HG03520 (cell line): ENCODE measurements around the gene CCDC82.

Experiments
- ATAC-seq: cut with Tn5 transposase; IDR thresholded peaks from one replicate; pipeline ENCODE4 v1.9.1; 2021; ENCODE audit warnings: mild to moderate bottlenecking, moderate library complexity; ENCODE audit not compliant: unreplicated experiment

Gene CCDC82

DNA sequence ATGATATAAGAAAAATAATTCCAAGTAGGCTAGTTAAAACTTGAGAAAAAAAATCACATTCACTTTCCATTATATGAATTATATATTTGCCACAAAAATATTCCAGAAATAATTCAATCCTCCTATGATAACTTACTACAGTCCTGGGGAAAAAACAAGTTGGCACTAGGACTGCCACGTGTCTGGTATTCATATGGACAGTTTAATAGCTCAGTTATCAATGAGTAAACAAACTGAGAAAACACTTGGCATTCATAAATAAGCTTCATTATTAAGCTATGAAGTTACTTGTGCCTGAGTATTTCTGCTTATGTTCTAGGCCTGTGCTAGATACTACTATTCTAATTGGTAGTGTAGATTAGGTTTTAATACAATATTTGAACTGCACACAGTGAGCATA is 24.2 kb downstream of the CCDC82 start:
- ATAC-seq: no peak

DNA sequence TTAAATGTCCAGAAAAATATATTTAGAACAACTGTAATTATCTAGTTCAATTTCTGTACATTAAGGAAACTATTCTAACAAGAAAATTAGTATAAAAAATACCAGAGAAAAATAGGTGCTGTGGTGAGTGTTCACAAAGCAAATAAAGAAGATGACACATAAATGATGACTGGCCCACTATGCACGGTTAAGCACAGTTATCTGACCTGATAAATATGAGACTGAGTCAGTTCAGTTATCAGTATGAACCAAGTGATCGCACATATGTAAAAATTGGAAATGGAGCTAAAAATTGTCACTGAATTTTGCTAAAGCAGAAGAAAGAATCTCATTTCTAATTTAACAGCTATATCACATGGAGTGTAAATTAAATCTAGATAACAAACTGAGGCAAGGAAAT is 27.9 kb downstream of the CCDC82 start:
- ATAC-seq: no peak

DNA sequence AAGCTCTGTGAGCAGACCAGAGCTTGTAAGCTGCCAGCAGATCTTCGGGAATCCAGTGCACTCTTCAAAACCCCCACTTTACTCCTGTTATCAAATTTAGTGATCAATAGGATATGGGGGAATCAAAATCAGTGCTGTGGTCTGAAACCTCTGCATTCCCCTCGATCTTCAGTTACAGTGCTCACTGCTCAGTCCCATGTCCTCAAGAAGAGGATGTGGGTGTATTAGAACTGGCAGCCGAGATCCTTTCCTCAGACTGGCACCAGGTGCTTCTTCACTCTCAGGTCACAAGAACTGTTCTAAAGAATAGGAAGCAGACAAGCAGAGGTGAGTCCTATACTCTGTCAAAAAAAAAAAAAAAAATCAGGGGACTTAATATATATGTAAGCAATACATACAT is 31.4 kb downstream of the CCDC82 start:
- no peak for ATAC-seq

DNA sequence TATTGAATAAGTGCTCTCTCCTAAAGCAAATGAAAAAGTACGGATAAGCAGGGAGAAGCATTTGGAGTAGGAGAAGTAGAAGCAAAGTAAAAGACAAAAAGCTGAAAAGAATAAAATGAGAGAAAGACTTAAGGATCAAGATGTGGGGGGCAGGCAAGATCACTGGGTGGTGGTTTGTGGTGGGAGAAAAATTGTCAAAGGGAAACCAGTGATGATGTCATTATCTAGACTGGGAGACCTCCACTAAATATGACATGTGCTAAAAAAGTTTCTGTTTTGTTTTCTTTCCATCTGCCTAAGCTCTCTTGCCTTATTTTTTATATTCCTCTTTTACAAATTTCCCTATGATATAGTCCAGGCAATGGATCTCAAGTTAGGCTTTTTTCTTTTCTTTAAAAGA is 31.9 kb downstream of the CCDC82 start:
- ATAC-seq: no peak

DNA sequence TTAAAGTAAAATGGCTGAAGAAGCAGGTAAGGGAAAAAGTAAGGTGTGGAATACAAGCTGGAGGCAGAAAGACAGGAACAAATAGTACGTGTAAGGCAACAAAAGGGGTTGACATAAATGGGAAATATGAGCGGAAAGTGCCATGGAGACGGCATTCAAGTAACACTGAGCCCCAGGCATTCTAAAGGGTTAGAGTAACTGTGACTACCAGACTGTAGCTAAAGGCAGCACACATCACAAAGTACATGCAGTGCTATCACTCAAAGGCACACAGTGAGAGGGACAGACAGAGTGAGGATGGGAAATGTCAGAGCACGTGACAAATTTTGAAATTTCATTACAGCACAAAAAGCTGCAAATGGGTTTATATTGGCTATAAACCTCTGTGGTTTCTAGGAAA is 32.9 kb downstream of the CCDC82 start:
- ATAC-seq: no peak

DNA sequence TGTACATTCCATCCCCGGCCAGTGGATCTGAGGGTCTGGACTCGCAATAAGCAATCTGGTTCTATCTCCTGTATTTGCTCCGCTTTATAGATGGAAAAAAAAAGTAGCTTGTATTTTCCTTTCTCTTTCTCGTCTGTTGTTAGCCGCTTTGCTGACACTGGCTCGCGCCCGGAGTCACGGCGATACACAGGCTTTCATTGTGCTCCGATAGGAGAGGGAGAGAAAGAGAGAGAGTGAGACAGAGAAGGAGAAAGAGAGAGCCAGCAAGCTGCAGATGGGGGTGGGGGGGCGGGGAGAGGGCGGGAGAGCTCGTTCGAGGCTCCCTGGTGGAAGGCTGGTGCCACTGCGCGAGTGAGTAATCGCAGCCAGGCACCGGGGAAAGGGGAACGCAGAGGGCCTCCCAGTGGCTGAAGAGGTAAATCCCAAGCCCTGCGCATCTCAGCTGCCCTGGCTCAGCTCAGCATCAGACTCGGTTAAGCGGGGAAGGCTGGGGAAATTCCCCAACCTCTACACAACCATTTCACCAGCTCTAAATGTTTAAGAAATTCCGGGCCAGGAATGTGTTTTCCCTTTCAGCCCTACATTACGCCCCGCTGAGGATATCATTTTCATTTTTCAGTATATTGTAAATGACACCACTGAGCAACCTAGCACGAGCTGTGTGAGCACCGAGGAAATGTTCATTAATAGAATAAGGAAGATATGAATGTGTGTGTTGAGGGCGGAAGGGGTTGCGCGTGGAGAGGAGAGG is 46.6 kb downstream of the CCDC82 start, which contains the start of gene MAML2:
Gene MAML2, minus strand, starts transcription at position 235 of the 751 bp plus-strand sequence. CDS start 1,300 bp downstream, outside the sequence.
- ATAC-seq: peak; percentile 83

DNA sequence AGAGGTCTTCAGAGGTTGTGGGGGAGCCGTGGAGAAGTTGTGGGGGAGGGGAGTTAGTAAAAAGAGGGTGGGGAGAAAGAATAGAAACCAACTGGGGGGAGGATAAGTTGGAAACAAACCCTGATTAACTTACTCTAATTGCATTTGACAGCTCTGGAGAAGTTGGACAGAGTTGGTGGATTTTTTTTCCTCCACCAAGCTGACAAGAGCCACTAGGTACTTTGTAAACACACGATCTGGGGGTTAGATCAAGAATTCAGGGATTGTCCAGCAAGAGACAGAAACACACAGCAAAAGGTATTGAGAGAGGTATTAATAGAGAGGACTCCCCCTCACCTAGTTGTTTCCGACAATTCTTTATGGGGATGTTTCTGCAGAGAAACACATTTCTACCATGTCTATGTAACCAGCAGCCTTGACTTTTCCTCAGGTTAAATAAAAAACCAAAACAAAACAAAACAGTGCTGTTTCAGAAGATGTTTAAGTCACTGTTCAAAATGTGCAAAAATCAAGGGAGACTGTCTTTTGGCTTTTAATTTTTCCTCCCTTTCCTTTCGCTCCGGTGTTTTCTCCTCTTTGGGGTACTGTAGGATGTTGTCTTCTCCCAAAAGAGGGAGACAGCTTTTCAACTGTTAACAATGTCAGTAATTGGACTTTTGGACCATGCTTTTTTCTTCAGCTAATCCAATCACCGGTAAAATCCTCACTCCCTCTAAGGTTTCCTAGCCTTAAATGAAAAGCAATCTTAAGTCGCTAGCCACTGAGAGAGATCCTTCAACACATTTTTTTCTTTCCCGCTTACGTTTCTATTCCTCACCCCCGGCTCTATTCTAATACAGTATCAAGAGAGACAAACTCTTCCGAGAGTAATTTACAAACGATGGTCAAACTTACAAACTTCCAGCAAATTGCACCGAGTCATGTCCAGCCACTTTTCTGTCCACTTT is 47.4 kb downstream of the CCDC82 start:
- no peak for ATAC-seq

DNA sequence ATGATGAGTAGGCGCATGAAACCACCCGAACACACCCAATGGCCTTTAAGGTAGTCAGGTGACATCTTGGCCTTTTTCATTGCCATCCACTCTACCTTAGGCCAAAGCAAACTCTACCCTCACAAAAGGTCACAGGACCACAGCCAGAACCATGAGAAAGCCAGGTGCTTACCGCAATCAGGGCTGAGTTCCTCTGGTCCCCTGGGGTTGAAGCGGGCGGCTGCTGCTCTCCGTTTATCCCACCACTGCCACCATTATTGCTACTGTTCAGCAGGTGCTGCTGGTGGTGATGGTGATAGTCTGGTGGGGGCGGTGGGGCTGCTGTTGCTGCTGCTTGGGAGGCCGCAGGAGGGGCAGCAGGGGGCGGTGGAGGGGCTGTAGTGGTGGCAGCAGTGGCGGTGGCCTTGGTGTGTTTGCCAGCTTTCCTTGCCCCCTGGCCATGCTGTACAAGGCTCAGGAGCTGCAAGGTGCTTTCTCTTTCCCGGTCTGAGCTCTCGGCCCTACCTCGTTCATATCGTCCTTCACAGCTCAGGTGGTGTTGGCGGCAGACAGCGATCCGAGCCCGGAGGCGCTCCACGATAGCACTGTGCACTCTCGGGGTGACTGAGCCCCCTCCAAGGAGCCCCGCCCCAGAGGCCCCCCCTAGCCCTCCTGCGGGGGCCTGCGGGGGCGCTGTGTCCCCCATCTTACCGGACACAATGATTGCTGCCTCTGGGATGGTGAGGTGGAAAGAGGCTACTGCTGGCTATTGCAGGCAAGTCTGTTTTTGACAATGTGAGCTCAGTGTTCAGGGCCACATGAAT is 48.3 kb downstream of the CCDC82 start:
- ATAC-seq: peak; percentile 40

DNA sequence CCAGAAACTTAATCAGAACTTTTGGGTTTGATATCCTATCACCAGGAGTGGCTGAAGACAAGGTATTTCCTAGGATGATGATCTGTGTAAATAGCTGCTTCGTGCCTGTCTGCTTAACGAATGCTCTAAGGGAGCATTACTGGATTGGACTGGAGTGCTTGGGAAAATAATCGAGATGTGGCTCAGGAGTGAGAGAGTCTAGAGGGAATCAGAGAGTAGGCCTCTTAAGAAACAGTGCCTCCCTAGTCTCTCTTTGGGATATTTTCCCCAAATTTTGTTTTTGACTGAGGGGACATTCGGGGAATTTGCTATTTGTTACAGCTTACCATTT is 49.2 kb downstream of the CCDC82 start:
- ATAC-seq: no peak

DNA sequence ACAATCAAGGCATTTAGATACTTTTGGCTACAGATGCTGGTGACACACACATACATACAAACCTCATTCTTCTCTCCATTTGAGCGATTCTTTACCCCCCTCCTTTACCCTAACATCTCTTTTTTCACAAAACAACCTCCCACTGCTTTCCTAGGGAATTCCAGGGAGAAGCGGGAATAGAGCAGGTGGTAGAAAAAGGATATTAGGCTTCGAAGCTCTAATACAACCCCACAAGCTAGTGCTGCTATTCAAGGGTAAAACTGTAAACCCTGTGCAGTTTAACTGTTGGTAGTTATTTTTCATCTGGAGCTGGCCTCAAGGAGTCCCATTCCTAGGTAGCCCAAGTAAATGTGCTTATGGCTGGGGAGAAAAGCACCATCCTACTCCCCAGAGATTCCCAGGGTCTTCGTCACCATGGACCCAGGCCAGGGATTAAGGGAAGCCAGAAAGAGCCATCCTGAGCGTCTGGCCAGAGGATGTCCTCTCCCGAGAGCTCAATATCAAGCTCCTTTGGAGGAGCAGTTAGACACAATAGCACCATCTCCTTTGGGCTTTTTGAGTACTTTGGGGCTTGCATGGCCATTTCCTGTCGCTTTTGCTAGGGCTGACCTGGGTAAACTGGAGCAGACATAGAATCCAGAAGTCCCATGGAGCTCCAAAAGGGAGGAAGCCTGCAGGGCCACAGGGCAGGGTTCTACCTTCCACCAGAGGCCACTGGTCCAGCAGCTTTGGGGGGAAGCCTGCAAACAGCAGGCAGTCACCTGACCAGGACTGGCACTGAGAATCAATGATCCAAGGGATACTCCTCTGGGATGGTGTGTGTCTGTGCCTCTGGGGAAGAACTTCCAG is 49.8 kb downstream of the CCDC82 start:
- no peak for ATAC-seq

DNA sequence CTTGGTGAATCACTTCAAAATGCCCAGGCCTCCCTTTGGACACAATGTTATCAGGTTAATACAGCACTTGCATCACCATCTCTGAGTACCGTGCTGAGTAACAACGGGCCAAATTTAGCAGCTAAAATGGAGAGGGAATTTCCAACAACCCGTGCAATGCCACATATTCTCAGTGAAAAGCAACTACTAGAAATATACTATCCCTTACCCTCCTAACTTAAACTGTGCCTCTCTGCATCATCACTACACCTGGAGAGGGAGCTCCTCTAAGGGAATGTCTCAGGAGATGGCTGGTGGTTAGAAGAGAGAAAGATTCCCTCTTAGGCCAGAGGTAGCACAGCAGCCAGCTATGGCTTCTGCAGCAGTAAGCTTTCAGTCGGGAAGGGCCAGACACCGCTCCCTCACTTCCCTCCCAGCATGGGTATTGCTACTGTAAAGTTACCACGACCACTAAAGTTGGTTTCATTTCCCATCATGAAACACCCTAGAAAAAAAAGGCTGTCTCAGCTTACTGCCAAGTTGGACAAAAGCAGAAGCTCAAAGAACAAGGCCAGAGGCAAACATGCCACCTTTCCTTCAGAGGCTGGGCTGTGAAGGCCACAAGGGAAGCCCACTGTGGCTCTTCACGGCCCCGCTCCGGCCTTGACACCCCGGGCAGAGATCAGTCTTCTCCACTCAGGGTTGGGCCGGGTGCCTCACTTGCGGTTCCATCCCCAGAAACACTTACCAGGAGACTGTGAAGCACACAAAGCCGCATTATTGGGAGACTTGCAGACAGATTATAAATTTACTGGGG is 50.6 kb downstream of the CCDC82 start:
- peak; percentile 35 for ATAC-seq

DNA sequence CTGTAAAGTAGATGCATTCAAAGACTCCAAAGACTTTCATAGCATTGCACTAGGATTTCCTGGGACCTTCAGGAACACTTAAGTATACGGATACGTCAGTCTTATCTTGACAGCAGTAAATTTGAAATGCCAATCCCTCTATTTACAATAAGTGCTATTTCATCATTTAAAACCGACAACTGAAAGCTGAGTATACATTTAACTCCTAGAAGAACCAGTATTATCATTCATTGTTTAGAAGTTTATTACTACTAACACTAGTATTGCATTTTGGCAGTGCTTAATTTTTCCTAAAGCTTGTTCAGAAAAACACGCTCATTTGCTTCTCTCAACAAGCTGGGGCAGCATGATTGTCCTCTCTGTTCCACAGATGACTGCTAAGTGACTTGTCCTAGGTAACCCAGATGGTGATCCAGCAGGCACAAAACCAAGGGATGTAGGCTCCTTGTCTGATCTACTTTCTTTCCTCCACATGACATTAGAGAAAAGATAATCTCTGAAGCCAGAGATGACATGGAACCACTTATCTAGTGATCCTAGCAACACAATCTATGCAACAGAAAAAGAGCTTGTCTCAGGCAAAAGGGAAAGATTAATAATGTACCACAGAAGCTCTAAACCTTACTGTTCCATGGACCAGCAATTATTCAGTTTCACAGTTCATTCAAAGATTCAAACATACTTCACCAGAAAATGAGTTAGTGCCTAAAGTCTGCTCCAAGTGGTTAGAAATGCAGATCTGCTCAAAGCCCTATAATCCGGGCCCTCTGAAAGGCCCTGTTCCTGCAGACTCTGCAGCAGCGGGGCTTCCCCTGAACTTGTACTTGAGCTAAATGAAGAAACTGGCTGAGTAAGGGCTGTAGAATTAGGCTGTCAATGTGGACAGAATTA is 51.9 kb downstream of the CCDC82 start:
- ATAC-seq: peak; percentile 26

DNA sequence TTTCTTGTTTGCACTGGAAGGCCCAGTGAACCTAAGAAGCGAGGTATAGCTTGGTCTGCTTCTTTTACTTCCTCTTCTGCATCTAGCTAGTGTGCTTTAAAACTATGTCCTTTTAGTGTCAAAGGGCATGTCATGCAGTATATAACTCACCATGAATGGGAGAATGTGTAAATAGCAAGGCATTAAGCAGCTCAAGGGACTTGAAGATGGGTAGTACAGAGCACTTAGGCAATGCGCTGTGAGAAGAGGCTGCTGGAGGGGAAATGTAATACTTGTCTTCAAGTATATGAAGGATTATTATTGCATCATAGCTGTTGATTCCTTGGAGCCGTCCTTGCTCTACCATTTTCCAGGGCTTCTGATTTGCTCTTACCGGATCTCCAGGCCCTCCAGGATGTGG is 54.3 kb downstream of the CCDC82 start:
- no peak for ATAC-seq

DNA sequence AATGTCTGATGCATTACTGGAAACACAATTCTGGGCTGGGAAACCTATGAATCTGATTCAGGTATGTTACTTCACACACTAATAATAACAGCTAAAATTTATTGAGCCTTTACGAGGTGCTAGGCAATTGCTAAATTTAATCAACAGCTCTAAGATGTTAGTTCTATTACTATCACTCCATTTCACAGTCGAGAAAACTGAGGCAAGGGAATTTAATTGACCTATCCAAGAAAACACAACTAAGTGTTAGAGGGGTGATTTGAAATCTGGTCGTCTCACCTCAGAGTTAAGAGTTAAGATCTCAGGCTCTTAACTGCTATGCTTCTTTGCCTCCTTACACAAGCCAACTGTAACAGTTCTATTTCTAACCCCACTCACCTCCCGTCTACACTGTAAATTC is 55.5 kb downstream of the CCDC82 start:
- no peak for ATAC-seq

DNA sequence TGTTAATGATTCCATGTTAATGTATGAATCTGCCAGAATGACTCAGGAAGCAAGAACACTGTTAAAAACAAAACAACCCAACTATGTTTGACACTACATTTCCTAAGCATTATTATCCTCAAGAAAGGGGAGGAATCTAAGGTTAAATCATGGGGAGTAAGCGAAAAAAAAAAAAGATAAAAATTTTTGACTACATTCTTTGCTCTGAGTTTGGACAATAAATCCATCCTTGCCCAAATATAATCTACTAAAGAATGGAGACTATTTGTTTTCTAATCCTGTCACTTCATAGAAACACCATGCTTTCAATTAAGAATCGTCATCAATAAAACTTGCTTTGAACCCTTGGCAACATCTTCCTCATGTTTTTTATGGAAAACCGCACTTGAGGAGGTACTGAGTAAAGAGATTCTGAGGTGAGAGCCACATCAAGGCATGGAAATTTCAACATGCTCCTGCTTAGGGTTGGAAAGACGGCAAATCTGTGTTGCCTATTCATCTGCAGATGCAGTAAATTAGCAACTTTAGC is 56.5 kb downstream of the CCDC82 start:
- ATAC-seq: no peak

DNA sequence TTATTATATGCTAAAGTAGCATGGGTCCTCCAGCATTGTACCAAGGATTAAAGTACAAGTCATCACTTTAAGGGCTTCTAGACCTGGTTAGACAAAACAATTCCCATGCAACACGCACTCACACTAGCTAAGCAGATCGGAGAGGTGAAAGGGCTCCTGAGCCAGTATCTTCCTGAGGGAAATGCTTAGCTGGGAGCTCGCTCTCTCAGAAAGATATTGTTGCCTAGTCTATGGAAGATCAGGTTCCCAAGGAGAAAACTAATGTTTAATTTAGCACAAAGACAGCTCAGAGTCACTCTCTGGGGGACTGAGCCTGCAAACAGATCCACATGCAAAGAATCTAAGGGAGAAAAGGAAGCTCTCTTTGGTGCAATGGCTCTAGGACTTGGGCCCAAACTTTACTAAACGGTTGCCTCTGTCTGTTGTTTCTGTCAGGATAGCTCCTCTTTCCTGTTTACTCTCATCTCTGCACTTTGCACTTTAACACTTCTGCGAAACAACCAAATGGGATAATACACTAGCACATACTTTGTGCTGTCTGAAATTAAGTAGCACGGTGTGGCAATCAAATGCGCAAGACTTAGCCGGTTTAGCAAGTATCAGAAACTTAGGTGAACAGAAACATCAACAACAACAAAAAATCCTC is 57.5 kb downstream of the CCDC82 start:
- no peak for ATAC-seq

DNA sequence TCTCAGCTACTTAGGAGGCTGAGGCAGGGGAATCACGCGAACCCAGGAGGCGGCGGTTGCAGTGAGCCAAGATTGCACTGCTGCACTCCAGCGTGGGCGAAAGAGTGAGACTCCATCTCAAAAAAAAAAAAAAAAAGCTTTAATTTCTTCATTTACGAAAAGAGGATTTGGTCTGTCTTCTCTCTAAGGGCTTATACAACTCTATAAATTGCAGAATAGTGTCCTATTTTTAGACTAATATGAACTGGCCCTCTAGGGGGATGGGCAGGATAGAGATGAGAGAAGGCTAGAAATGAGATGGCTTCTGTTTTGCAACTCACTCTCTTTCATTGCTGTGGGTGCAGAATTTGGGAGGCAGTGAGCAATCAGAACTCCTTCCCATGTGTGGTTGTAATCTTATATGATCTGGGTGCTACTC is 58.0 kb downstream of the CCDC82 start:
- no peak for ATAC-seq

DNA sequence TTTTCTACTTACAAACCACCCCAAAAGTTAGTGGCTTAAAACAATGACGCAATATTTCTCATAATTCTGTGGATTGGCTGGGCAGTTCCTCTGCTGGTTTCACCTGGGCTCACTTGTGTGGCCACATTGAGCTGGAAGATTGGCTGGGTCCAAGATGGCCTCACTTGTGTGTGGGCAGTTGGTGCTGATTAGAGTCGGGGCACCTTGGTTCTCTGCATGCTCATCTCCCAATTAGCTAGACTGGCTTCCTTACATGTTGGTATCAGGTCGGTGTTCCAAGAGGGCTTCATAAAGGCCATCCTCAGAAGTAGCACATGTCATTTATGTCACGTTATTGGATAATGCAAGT is 59.2 kb downstream of the CCDC82 start:
- no peak for ATAC-seq
